Mucosa of stomach (tissue), 1 donor: ENCODE data around the gene CCDC88C.

Experiments
- H3K27me3 ChIP-seq: one replicate; pipeline ENCODE4 v1.7.0; 2013; ENCODE audit warnings: mild to moderate bottlenecking, low read length; ENCODE audit not compliant: control insufficient read depth, insufficient read depth
- H3K36me3 ChIP-seq: one replicate; pipeline ENCODE4 v1.7.0; 2013; ENCODE audit warnings: low read length; ENCODE audit not compliant: control insufficient read depth, insufficient read depth
- H3K4me1 ChIP-seq: one replicate; pipeline ENCODE4 v1.7.0; 2013; ENCODE audit warnings: mild to moderate bottlenecking, low read length; ENCODE audit not compliant: control insufficient read depth, insufficient read depth
- H3K4me3 ChIP-seq: one replicate; pipeline ENCODE4 v1.7.0; 2013; ENCODE audit warnings: low read length
- H3K9ac ChIP-seq: one replicate; pipeline ENCODE4 v1.7.0; 2013; ENCODE audit warnings: mild to moderate bottlenecking, low read length, moderate library complexity
- H3K9me3 ChIP-seq: one replicate; pipeline ENCODE4 v1.7.0; 2013; ENCODE audit warnings: mild to moderate bottlenecking, low read length, moderate library complexity; ENCODE audit not compliant: control insufficient read depth
- donor health status: Pancreatic carcinoma.

Gene CCDC88C

GRCh38 chr14:91295851-91296796, 121.5 kb downstream of the CCDC88C start:
- no peak overlapping the region for H3K9ac ChIP-seq
- H3K9me3 ChIP-seq: no peaks in the 10 kb centered on the region
- peaks cover 12% of the 10 kb centered on the region for H3K36me3 ChIP-seq
- H3K27me3 ChIP-seq: no peaks in the 10 kb centered on the region
- H3K4me1 ChIP-seq: no peaks in the 10 kb centered on the region
- H3K4me3 ChIP-seq: no peak overlapping the region

GRCh38 chr14:91295276-91295845, 122.3 kb downstream of the CCDC88C start:
- Histone ChIP-seq H3K4me1 (no peaks in the 10 kb centered on the region), H3K27me3 (no peaks in the 10 kb centered on the region), H3K9me3 (no peaks in the 10 kb centered on the region), H3K4me3 (no peak overlapping the region), H3K36me3 (peaks cover 12% of the 10 kb centered on the region), H3K9ac (no peak overlapping the region)

GRCh38 chr14:91294153-91294552, 123.5 kb downstream of the CCDC88C start:
- Histone ChIP-seq H3K9me3 (no peaks in the 10 kb centered on the region), H3K27me3 (no peaks in the 10 kb centered on the region), H3K4me1 (no peaks in the 10 kb centered on the region), H3K36me3 (peaks cover 12% of the 10 kb centered on the region), H3K4me3 (no peak overlapping the region), H3K9ac (no peak overlapping the region)

- no peaks in the 10 kb centered on the region for H3K4me1 ChIP-seq
- H3K9ac ChIP-seq: no peak overlapping the region
- no peaks in the 10 kb centered on the region for H3K9me3 ChIP-seq
- no peak overlapping the region for H3K4me3 ChIP-seq
- H3K27me3 ChIP-seq: no peaks in the 10 kb centered on the region
- H3K36me3 ChIP-seq: peaks cover 12% of the 10 kb centered on the region
These were observed 124.3 kb downstream of the CCDC88C start for GRCh38 chr14:91293281-91293680.

- Histone ChIP-seq H3K27me3 (no peaks in the 10 kb centered on the region), H3K4me1 (no peaks in the 10 kb centered on the region), H3K9ac (no peak overlapping the region), H3K4me3 (no peak overlapping the region), H3K9me3 (no peaks in the 10 kb centered on the region), H3K36me3 (peaks cover 12% of the 10 kb centered on the region)
These were observed 125.1 kb downstream of the CCDC88C start for GRCh38 chr14:91292491-91292890.

- Histone ChIP-seq H3K9ac (no peak overlapping the region), H3K36me3 (peaks cover 9% of the 10 kb centered on the region), H3K27me3 (no peaks in the 10 kb centered on the region)
These were observed 125.7 kb downstream of the CCDC88C start for GRCh38 chr14:91291786-91292405.

GRCh38 chr14:91290986-91291385, 126.6 kb downstream of the CCDC88C start:
- Histone ChIP-seq H3K36me3 (peaks cover 1% of the 10 kb centered on the region), H3K27me3 (no peaks in the 10 kb centered on the region)

More at GRCh38 chr14:91291786-91292405, 125.7 kb downstream of the CCDC88C start:
- Histone ChIP-seq H3K4me3 (no peak overlapping the region), H3K9me3 (no peaks in the 10 kb centered on the region), H3K4me1 (no peaks in the 10 kb centered on the region)

GRCh38 chr14:91289464-91289863, 128.2 kb downstream of the CCDC88C start:
- no peaks in the 10 kb centered on the region for H3K27me3 ChIP-seq
- H3K4me1 ChIP-seq: no peaks in the 10 kb centered on the region
- H3K4me3 ChIP-seq: no peak overlapping the region
- H3K9ac ChIP-seq: no peak overlapping the region
- H3K36me3 ChIP-seq: no peaks in the 10 kb centered on the region
- H3K9me3 ChIP-seq: no peaks in the 10 kb centered on the region

More at GRCh38 chr14:91290986-91291385, 126.6 kb downstream of the CCDC88C start:
- H3K9ac ChIP-seq: no peak overlapping the region
- H3K4me3 ChIP-seq: no peak overlapping the region
- no peaks in the 10 kb centered on the region for H3K4me1 ChIP-seq
- H3K9me3 ChIP-seq: no peaks in the 10 kb centered on the region

- H3K9ac ChIP-seq: no peak overlapping the region
- H3K36me3 ChIP-seq: no peaks in the 10 kb centered on the region
- H3K4me1 ChIP-seq: no peaks in the 10 kb centered on the region
- H3K9me3 ChIP-seq: no peaks in the 10 kb centered on the region
- H3K4me3 ChIP-seq: no peak overlapping the region
- H3K27me3 ChIP-seq: no peaks in the 10 kb centered on the region
These were observed 128.7 kb downstream of the CCDC88C start for GRCh38 chr14:91288876-91289275.

GRCh38 chr14:91286530-91286937, 131.1 kb downstream of the CCDC88C start:
- no peaks in the 10 kb centered on the region for H3K4me1 ChIP-seq
- no peaks in the 10 kb centered on the region for H3K9me3 ChIP-seq
- no peak overlapping the region for H3K9ac ChIP-seq
- H3K27me3 ChIP-seq: no peaks in the 10 kb centered on the region
- no peak overlapping the region for H3K4me3 ChIP-seq
- no peaks in the 10 kb centered on the region for H3K36me3 ChIP-seq

- H3K9ac ChIP-seq: no peak overlapping the region
- no peak overlapping the region for H3K4me3 ChIP-seq
- no peaks in the 10 kb centered on the region for H3K4me1 ChIP-seq
- no peaks in the 10 kb centered on the region for H3K9me3 ChIP-seq
- no peaks in the 10 kb centered on the region for H3K27me3 ChIP-seq
- H3K36me3 ChIP-seq: peaks cover 4% of the 10 kb centered on the region
These were observed 132.7 kb downstream of the CCDC88C start for GRCh38 chr14:91284791-91285548.
